Upper lobe of left lung (tissue), 6 donors: ENCODE results near the gene CANT1. TPM values are rescaled to one million over a fixed set of nuclear protein-coding genes. Genes with fewer than 3 reads are reported as not detected.
A peak's percentile ranks its signal among the peaks of the same experiment; 100 is the strongest.

Source experiments
- ATAC-seq, 2 donors: fragments of 200-7000 bp; cut with Tn5 transposase; one replicate each; pipeline ENCODE4 v1.9.1; 2022; ENCODE audit warnings: mild to moderate bottlenecking in 2 of 2, moderate library complexity in 2 of 2; ENCODE audit not compliant: low FRiP score in 2 of 2
- DNase-seq, 2 donors: peaks; one replicate each; pipeline ENCODE4 v3.0.0-alpha.2; 2019 to 2020
- H3K27ac ChIP-seq, 4 donors: fragments of 200-600 bp; sonication (generic); one replicate each; pipeline ENCODE4 v1.5.1; 2016 to 2019
- H3K27me3 ChIP-seq, 4 donors: fragments of 200-600 bp; sonication (generic); one replicate each; pipeline ENCODE4 v1.5.1; 2017 to 2019
- H3K36me3 ChIP-seq, 4 donors: fragments of 200-600 bp; sonication (generic); one replicate each; pipeline ENCODE4 v1.5.1; 2016 to 2019
- H3K4me1 ChIP-seq, 4 donors: fragments of 200-600 bp; sonication (generic); one replicate each; pipeline ENCODE4 v1.5.1; 2018 to 2019
- H3K4me3 ChIP-seq, 4 donors: fragments of 200-600 bp; sonication (generic); one replicate each; pipeline ENCODE4 v1.5.1; 2017 to 2019; ENCODE audit warnings: mild to moderate bottlenecking in 2 of 4, moderate library complexity in 1 of 4
- H3K9me3 ChIP-seq, 4 donors: fragments of 200-600 bp; sonication (generic); one replicate each; pipeline ENCODE4 v1.5.1; 2018 to 2019
- CTCF ChIP-seq, 6 experiments: fragments of 450-650 bp in 4 of 6; fragments of 200-600 bp in 2 of 6; sonication (generic) in 2 of 6; IDR thresholded peaks; one replicate each; pipeline ENCODE4 v1.5.1; 2016 to 2019; ENCODE audit warnings: antibody characterized with exemption in 6 of 6
- EP300 ChIP-seq, 4 donors: sonication (generic); formaldehyde crosslinking; IDR thresholded peaks; one replicate each; pipeline ENCODE4 v1.5.1; 2017; ENCODE audit warnings: antibody characterized with exemption in 4 of 4, control low read depth in 2 of 4
- POLR2A ChIP-seq, 4 donors: fragments of 450-650 bp; IDR thresholded peaks; one replicate each; pipeline ENCODE4 v1.5.1; 2016 to 2017; ENCODE audit warnings: antibody characterized with exemption in 4 of 4, mild to moderate bottlenecking in 2 of 4
- POLR2AphosphoS5 ChIP-seq, 2 donors: sonication (generic); formaldehyde crosslinking; IDR thresholded peaks; one replicate each; pipeline ENCODE4 v1.5.1; 2017; ENCODE audit warnings: antibody characterized with exemption in 2 of 2
- WGBS, 2 donors: methylation state at CpG; one replicate each; pipeline ENCODE4 v1.1.5; 2017 to 2018; 5-methylcytosine and 5-hydroxymethylcytosine counted together
- total RNA-seq, 6 donors: library from RNA; depleted of rRNA in 4 of 6; stranded (reverse); fragments of >200 nt in 4 of 6; gene quantifications; one replicate each; pipeline versions ENCODE4 v1.1.0 to v1.2.1, GENCODE V29; 2016 to 2021
- donor health status: DM: no; HTN: no; CAD: no; lungs with moderate emphysema.
- donor health status: DM: no; HTN: yes; CAD: no; lungs with severe emphysema.

CANT1 gene
- total RNA-seq, 6 donors from 2014 or later = 19.5 to 77.8 (median 38.6) TPM

GRCh38 chr17:78962345-78962983, 47.1 kb downstream of the CANT1 start:
- Histone ChIP-seq H3K4me3 (no peak overlapping the region), H3K27me3 (no peaks in the 10 kb centered on the region), H3K4me1 (peaks cover 0 to 9% (median 3%) of the 10 kb centered on the region in 4 donors), H3K27ac (no peak overlapping the region), H3K36me3 (peaks cover 0 to 5% (median 0%) of the 10 kb centered on the region in 4 donors), H3K9me3 (no peaks in the 10 kb centered on the region)
- no peak for TF ChIP-seq EP300 (IDR thresholded peaks at IDR 0.05)
- TF ChIP-seq POLR2A (IDR thresholded peaks at IDR 0.05) = no peak
- TF ChIP-seq CTCF (IDR thresholded peaks at IDR 0.05) = no peak
- TF ChIP-seq POLR2AphosphoS5 (IDR thresholded peaks at IDR 0.05) = no peak
- ATAC-seq (peak in 1 of 2 donors; percentile 27), DNase-seq (no peak)
- 85% methylated on average over 19 of the region's 19 CpGs; no CpG with 5 or more reads in 1 of the 2 donors for WGBS, 2 donors

GRCh38 chr17:78961571-78961970, 48.0 kb downstream of the CANT1 start:
- no peak for TF ChIP-seq CTCF (IDR thresholded peaks at IDR 0.05)
- no peak for DNase-seq
- 95% methylated on average over 4 of the region's 4 CpGs for WGBS, 2 donors
- ATAC-seq = no peak
- H3K4me3 ChIP-seq = no peak overlapping the region
- H3K36me3 ChIP-seq = no peaks in the 10 kb centered on the region
- peaks cover 0 to 9% (median 3%) of the 10 kb centered on the region in 4 donors for H3K4me1 ChIP-seq
- peak overlapping the region in 3 of 4 donors; percentile 20 to 38 (median 31) for H3K27ac ChIP-seq
- H3K9me3 ChIP-seq = no peaks in the 10 kb centered on the region
- no peaks in the 10 kb centered on the region for H3K27me3 ChIP-seq

- TF ChIP-seq POLR2AphosphoS5 (IDR thresholded peaks at IDR 0.05) (peak in 1 of 2 donors; percentile 27), EP300 (IDR thresholded peaks at IDR 0.05) (no peak)
- H3K27me3 ChIP-seq = no peaks in the 10 kb centered on the region
- DNase-seq (peak in 1 of 2 donors; percentile 42), ATAC-seq (peak; percentile 35 to 89)
- no peak overlapping the region for H3K4me3 ChIP-seq
- H3K9me3 ChIP-seq = no peaks in the 10 kb centered on the region
- H3K4me1 ChIP-seq = peaks cover 0 to 9% (median 3%) of the 10 kb centered on the region in 4 donors
- 46 to 59% methylated on average over 5 of the region's 5 CpGs for WGBS, 2 donors
- H3K36me3 ChIP-seq = no peaks in the 10 kb centered on the region
- peak overlapping the region in 3 of 4 donors; percentile 20 to 38 (median 31) for H3K27ac ChIP-seq
These were observed 48.6 kb downstream of the CANT1 start for GRCh38 chr17:78960928-78961327.

- Histone ChIP-seq H3K9me3 (no peaks in the 10 kb centered on the region), H3K27me3 (no peaks in the 10 kb centered on the region), H3K27ac (no peak overlapping the region), H3K4me1 (peaks cover 0 to 9% (median 3%) of the 10 kb centered on the region in 4 donors), H3K4me3 (no peak overlapping the region), H3K36me3 (no peaks in the 10 kb centered on the region)
- DNase-seq (no peak), ATAC-seq (no peak)
- WGBS, 2 donors = 96% methylated on average over 12 of the region's 12 CpGs
- TF ChIP-seq POLR2A (IDR thresholded peaks at IDR 0.05) (no peak), CTCF (IDR thresholded peaks at IDR 0.05) (no peak), EP300 (IDR thresholded peaks at IDR 0.05) (no peak), POLR2AphosphoS5 (IDR thresholded peaks at IDR 0.05) (no peak)
These were observed 49.8 kb downstream of the CANT1 start for GRCh38 chr17:78959803-78960202.

GRCh38 chr17:78958641-78959127, 50.9 kb downstream of the CANT1 start:
- Histone ChIP-seq H3K27me3 (no peaks in the 10 kb centered on the region), H3K27ac (no peak overlapping the region), H3K4me1 (peaks cover 0 to 9% (median 3%) of the 10 kb centered on the region in 4 donors), H3K36me3 (no peaks in the 10 kb centered on the region), H3K9me3 (no peaks in the 10 kb centered on the region), H3K4me3 (no peak overlapping the region)
- TF ChIP-seq POLR2A (IDR thresholded peaks at IDR 0.05) (no peak), POLR2AphosphoS5 (IDR thresholded peaks at IDR 0.05) (no peak), CTCF (IDR thresholded peaks at IDR 0.05) (no peak), EP300 (IDR thresholded peaks at IDR 0.05) (no peak)
- DNase-seq (no peak), ATAC-seq (peak in 1 of 2 donors; percentile 52)
- WGBS, 2 donors = 93 to 94% methylated on average over 4 to 5 of the region's 7 CpGs
